ENCODE measurements around the gene PLCL1.

Gene PLCL1

DNA sequence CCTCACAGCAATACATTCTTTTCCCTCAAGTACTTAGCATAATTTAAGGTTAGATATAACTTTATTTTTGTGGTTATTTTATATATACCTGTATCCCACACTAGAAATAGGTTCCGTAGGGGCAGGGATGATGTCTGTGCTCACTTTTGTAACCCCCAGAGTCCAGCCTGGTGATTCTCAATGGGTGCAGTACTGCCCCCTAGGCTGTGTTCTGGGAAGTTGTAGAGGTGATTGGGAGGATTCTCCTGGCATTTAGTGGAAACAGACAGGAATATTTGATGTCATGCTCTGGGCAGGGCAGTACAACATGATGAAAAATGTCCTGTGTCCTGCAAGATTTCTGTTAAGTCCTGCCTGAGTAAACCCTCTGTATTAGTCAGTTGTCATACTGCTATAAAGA, 333.3 kb downstream of the PLCL1 start:
- DNase-seq (ENCODE audit: low spot score) = no peak
- TF ChIP-seq, protein P1, sequence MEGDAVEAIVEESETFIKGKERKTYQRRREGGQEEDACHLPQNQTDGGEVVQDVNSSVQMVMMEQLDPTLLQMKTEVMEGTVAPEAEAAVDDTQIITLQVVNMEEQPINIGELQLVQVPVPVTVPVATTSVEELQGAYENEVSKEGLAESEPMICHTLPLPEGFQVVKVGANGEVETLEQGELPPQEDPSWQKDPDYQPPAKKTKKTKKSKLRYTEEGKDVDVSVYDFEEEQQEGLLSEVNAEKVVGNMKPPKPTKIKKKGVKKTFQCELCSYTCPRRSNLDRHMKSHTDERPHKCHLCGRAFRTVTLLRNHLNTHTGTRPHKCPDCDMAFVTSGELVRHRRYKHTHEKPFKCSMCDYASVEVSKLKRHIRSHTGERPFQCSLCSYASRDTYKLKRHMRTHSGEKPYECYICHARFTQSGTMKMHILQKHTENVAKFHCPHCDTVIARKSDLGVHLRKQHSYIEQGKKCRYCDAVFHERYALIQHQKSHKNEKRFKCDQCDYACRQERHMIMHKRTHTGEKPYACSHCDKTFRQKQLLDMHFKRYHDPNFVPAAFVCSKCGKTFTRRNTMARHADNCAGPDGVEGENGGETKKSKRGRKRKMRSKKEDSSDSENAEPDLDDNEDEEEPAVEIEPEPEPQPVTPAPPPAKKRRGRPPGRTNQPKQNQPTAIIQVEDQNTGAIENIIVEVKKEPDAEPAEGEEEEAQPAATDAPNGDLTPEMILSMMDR (IDR thresholded peaks at IDR 0.05; ENCODE audit: extremely low read depth, missing control alignments) = no peak

DNA sequence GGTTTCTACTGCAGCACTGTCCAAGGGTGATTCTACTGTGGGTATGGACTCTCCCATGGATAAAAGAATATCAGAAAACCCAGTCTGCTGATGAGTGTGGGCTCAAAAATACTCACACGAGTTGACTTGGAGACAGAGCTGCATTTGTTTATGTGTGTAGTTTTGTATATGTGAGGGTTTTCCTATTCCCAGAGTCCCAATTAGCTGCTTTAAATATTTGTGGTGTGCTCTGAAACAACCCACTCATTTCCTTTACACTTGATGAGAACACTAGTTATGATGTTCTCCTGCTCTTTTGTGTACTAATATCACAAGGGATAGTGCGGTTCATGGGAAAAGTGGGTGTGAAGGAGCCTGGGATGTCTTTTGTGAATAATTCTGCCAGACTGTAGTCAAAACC, 337.3 kb downstream of the PLCL1 start:
- DNase-seq (ENCODE audit: low spot score) = no peak
- TF ChIP-seq, protein P1 (IDR thresholded peaks at IDR 0.05; ENCODE audit: extremely low read depth, missing control alignments) = no peak

GRCh38 chr2:198143156-198143555, 338.8 kb downstream of the PLCL1 start:
- no peak for DNase-seq (ENCODE audit: low spot score)
- TF ChIP-seq, protein P1 (IDR thresholded peaks at IDR 0.05; ENCODE audit: extremely low read depth, missing control alignments) = no peak

- DNase-seq (ENCODE audit: low spot score) = no peak
- TF ChIP-seq, protein P1 (IDR thresholded peaks at IDR 0.05; ENCODE audit: extremely low read depth, missing control alignments) = no peak
Observed at GRCh38 chr2:198143793-198144192, 339.4 kb downstream of the PLCL1 start.

- TF ChIP-seq, protein P1 (IDR thresholded peaks at IDR 0.05; ENCODE audit: extremely low read depth, missing control alignments) = no peak
- no peak for DNase-seq (ENCODE audit: low spot score)
Observed at GRCh38 chr2:198144660-198145059, 340.3 kb downstream of the PLCL1 start.

DNA sequence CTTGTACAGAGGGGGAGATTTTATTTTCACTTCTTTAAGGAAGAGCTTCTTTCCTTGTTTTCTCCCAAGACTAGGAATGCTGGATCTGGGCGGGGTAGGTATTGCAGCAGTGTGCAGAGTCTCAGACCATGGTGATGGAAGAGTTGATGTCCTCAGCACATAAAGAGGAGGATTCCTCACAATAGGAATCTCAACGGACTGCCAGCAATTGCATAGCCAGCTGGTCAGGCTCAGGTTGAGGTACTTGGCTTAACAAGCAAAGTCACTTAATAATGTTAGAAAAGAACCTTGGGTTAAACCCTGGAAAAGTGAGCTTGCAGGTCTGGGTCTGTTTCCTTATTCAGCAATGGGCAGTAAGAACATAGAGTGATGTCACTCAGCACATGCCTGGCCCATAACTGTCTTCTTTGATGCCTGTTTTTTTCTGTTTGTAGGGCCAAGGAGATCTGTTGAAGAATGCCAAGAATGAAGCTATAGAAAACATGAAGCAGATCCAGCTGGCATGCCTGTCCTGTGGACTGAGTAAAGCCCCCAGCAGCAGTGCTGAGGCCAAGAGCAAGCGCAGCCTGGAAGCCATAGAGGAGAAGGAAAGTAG, 342.1 kb downstream of the PLCL1 start:
- DNase-seq (ENCODE audit: low spot score) = no peak
- TF ChIP-seq, protein P1 (IDR thresholded peaks at IDR 0.05; ENCODE audit: extremely low read depth, missing control alignments) = no peak

- TF ChIP-seq, protein P1 (IDR thresholded peaks at IDR 0.05; ENCODE audit: extremely low read depth, missing control alignments) = no peak
Observed at GRCh38 chr2:198157314-198157713, 352.9 kb downstream of the PLCL1 start.

More at GRCh38 chr2:198157314-198157713, 352.9 kb downstream of the PLCL1 start:
- no peak for DNase-seq (ENCODE audit: low spot score)
